ENCODE results near the gene HMGN4. TPM values are rescaled to one million over a fixed set of nuclear protein-coding genes. Genes with fewer than 3 reads are reported as not detected.

HMGN4 gene
- polyA plus RNA-seq, 1 donor = 51.4 TPM

GRCh38 chr6:26552205-26552604 lies 14.0 kb downstream of the HMGN4 start:
- DNase-seq (ENCODE audit: low read depth) = no peak

- DNase-seq (ENCODE audit: low read depth) = no peak
Measured at GRCh38 chr6:26552640-26553188, 14.5 kb downstream of the HMGN4 start.

- no peak for DNase-seq (ENCODE audit: low read depth)
Measured at GRCh38 chr6:26553264-26553634, 15.1 kb downstream of the HMGN4 start.

- DNase-seq (ENCODE audit: low read depth) = peak; percentile 89
Measured at GRCh38 chr6:26553635-26554446, 15.7 kb downstream of the HMGN4 start.

- DNase-seq (ENCODE audit: low read depth) = no peak
Measured at GRCh38 chr6:26554447-26554696, 16.2 kb downstream of the HMGN4 start.

- DNase-seq (ENCODE audit: low read depth) = no peak
Measured at GRCh38 chr6:26554697-26555504, 16.7 kb downstream of the HMGN4 start.

- DNase-seq (ENCODE audit: low read depth) = no peak
Measured at GRCh38 chr6:26555505-26556262, 17.5 kb downstream of the HMGN4 start.

GRCh38 chr6:26556263-26557070 lies 18.3 kb downstream of the HMGN4 start:
- no peak for DNase-seq (ENCODE audit: low read depth)

GRCh38 chr6:26561533-26562466 lies 23.6 kb downstream of the HMGN4 start:
- DNase-seq (ENCODE audit: low read depth) = no peak

GRCh38 chr6:26563488-26563887 lies 25.3 kb downstream of the HMGN4 start:
- no peak for DNase-seq (ENCODE audit: low read depth)

- DNase-seq (ENCODE audit: low read depth) = peak; percentile 93
Measured at GRCh38 chr6:26568601-26569432, 30.7 kb downstream of the HMGN4 start.

- DNase-seq (ENCODE audit: low read depth) = no peak
Measured at GRCh38 chr6:26569433-26569764, 31.2 kb downstream of the HMGN4 start.

- no peak for DNase-seq (ENCODE audit: low read depth)
Measured at GRCh38 chr6:26570027-26570809, 32.1 kb downstream of the HMGN4 start.

GRCh38 chr6:26571592-26572296 lies 33.6 kb downstream of the HMGN4 start:
- DNase-seq (ENCODE audit: low read depth) = no peak

GRCh38 chr6:26575494-26575939 lies 37.4 kb downstream of the HMGN4 start:
- DNase-seq (ENCODE audit: low read depth) = no peak

- no peak for DNase-seq (ENCODE audit: low read depth)
Measured at GRCh38 chr6:26576407-26576843, 38.3 kb downstream of the HMGN4 start.

- no peak for DNase-seq (ENCODE audit: low read depth)
Measured at GRCh38 chr6:26576929-26577719, 39.0 kb downstream of the HMGN4 start.
